PC-3 (cell line): ENCODE results near the gene SLCO2A1.

ENCODE experiments used
- CTCF ChIP-seq: fragments of 300-600 bp; sonication (generic); conservative IDR thresholded peaks from 2 replicates; pipeline ENCODE4 v1.5.1; 2017; ENCODE audit warnings: antibody characterized with exemption, low read depth, mild to moderate bottlenecking, low read length
- EZH2 ChIP-seq: fragments of 300-600 bp; sonication (generic); IDR thresholded peaks from one replicate; pipeline ENCODE4 v1.6.1; 2017; ENCODE audit warnings: antibody characterized with exemption, mild to moderate bottlenecking, low read length; ENCODE audit not compliant: unreplicated experiment
- EZH2phosphoT487 ChIP-seq: fragments of 300-600 bp; sonication (generic); IDR thresholded peaks from 2 replicates; pipeline ENCODE4 v1.6.1; 2018; ENCODE audit warnings: mild to moderate bottlenecking, antibody characterized with exemption, low read length, borderline replicate concordance

DNA sequence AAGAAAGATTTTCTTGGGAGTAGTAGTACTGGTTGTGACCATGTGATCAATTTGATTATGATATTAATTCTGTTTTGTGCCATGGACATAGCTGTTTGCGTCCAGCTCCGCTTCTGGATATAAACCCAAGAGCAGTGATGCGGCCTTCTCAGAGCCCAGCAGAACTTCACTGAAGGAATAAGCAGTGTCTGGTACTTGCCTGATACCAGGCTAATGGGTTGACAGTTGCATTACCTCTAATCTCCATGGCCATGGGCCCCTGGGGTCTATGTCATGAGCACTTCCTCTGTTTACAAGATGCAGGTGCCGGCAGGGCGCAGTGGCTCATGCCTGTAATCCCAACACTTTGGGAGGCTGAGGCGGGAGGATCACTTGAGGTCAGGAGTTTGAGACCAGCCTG lies 97.7 kb downstream of the SLCO2A1 start:
- no peak for TF ChIP-seq CTCF
- TF ChIP-seq EZH2 = no peak
- TF ChIP-seq EZH2phosphoT487 = no peak
